HG03521 (cell line): ENCODE results near the gene SYT7.

Experiments
- ATAC-seq: cut with Tn5 transposase; IDR thresholded peaks from one replicate; pipeline ENCODE4 v1.9.1; 2021; ENCODE audit warnings: mild to moderate bottlenecking, moderate library complexity; ENCODE audit not compliant: unreplicated experiment

SYT7 gene

GRCh38 chr11:61586792-61587430 is 6.0 kb upstream of the SYT7 start:
- ATAC-seq: no peak

- no peak for ATAC-seq
Observed at GRCh38 chr11:61585115-61585514, 4.2 kb upstream of the SYT7 start.

GRCh38 chr11:61581931-61582330 is 1.1 kb upstream of the SYT7 start:
- no peak for ATAC-seq

GRCh38 chr11:61580271-61580888 is 496 bp downstream of the SYT7 start:
- no peak for ATAC-seq

GRCh38 chr11:61579676-61580270 is 1.1 kb downstream of the SYT7 start:
- ATAC-seq: no peak

GRCh38 chr11:61578819-61579675 is 1.8 kb downstream of the SYT7 start:
- no peak for ATAC-seq

GRCh38 chr11:61577383-61578118 is 3.3 kb downstream of the SYT7 start:
- no peak for ATAC-seq

GRCh38 chr11:61575886-61576861 is 4.7 kb downstream of the SYT7 start:
- ATAC-seq: no peak

- no peak for ATAC-seq
Observed at GRCh38 chr11:61574611-61575010, 6.3 kb downstream of the SYT7 start.

- no peak for ATAC-seq
Observed at GRCh38 chr11:61572913-61573312, 8.0 kb downstream of the SYT7 start.

GRCh38 chr11:61571869-61572268 is 9.0 kb downstream of the SYT7 start:
- no peak for ATAC-seq

GRCh38 chr11:61571337-61571736 is 9.5 kb downstream of the SYT7 start:
- ATAC-seq: no peak

- ATAC-seq: no peak
Observed at GRCh38 chr11:61569701-61570100, 11.2 kb downstream of the SYT7 start.

GRCh38 chr11:61569018-61569417 is 11.9 kb downstream of the SYT7 start:
- no peak for ATAC-seq

- no peak for ATAC-seq
Observed at GRCh38 chr11:61567286-61568061, 13.4 kb downstream of the SYT7 start.

GRCh38 chr11:61564936-61565696 is 15.8 kb downstream of the SYT7 start:
- ATAC-seq: no peak

- ATAC-seq: no peak
Observed at GRCh38 chr11:61560751-61561150, 20.1 kb downstream of the SYT7 start.

GRCh38 chr11:61556621-61557020 is 24.3 kb downstream of the SYT7 start:
- ATAC-seq: no peak
